Nephron (organoid): Measurements from ENCODE around the gene MICAL2.

Source experiments
- H3K27ac Mint-ChIP-seq, 3 experiments: 2 replicates each; pipeline ENCODE4 v1.8.0; 2020; ENCODE audit warnings: mixed read lengths in 3 of 3, mild to moderate bottlenecking in 2 of 3, moderate library complexity in 1 of 3
- H3K27me3 Mint-ChIP-seq: 2 replicates; pipeline ENCODE4 v1.8.0; 2021; ENCODE audit warnings: low read depth, mild to moderate bottlenecking, moderate library complexity, mixed read lengths
- H3K36me3 Mint-ChIP-seq: 2 replicates; pipeline ENCODE4 v1.8.0; 2020; ENCODE audit warnings: low read depth, mixed read lengths
- H3K4me1 Mint-ChIP-seq: 2 replicates; pipeline ENCODE4 v1.8.0; 2020; ENCODE audit warnings: mixed read lengths
- H3K4me3 Mint-ChIP-seq, 3 experiments: 2 replicates each; pipeline ENCODE4 v1.8.0; 2020; ENCODE audit warnings: mild to moderate bottlenecking in 3 of 3, mixed read lengths in 3 of 3, moderate library complexity in 2 of 3
- H3K9me3 Mint-ChIP-seq: 2 replicates; pipeline ENCODE4 v1.8.0; 2020; ENCODE audit warnings: mixed read lengths
- CTCF ChIP-seq, 3 experiments: fragments of 200-600 bp; sonication (generic); IDR thresholded peaks; one replicate each; pipeline ENCODE4 v1.5.0; 2021; ENCODE audit warnings: antibody characterized with exemption in 3 of 3; ENCODE audit not compliant: unreplicated experiment in 3 of 3

Gene MICAL2

DNA sequence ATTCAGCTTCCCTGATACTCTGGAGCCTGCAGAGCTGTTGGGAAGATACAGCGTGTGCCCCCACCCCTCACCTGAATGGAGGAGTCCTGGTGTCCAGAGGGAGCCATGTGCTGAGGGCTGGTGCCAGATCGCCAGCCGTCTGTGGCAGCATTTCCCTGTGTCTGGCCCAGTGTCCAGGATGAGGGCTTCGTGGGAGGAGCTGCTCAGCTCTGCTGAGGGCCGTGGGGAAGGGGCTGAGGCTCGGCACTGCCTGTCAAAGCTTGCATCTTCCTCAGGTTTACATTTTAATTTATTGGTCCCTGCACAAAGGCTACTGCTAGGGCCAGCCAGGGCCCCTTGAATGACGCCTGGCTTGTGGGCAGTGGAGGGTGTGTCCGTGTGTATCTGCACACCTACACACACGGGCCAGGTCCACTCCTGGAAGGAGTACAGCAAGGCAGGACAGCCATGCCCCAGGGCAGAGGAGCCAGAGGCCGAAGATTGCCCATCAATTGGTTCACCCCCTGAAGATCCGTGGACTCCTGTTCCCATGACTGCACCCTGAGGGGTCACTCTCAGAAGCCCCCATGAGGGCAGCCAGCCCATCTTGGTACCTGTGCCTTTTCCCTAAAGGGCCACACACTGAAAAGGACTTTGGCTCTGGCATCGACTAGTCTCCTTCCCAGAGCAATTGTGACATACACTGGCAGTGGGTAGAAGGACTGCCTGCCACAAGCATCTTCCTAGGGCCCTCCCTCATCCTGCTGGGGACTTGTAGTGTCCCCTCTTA, 159.2 kb downstream of the MICAL2 start:
- H3K27me3 Mint-ChIP-seq = peaks cover 18% of the 10 kb centered on the region
- H3K9me3 Mint-ChIP-seq = no peaks in the 10 kb centered on the region
- no peak for TF ChIP-seq CTCF (IDR thresholded peaks at IDR 0.05; ENCODE audit: unreplicated experiment in 3 of 3)
- H3K4me3 Mint-ChIP-seq = no peak overlapping the region
- H3K36me3 Mint-ChIP-seq = no peaks in the 10 kb centered on the region
- H3K4me1 Mint-ChIP-seq = peaks cover 29% of the 10 kb centered on the region
- peak overlapping the region; percentile 90 to 95 (median 95) for H3K27ac Mint-ChIP-seq

DNA sequence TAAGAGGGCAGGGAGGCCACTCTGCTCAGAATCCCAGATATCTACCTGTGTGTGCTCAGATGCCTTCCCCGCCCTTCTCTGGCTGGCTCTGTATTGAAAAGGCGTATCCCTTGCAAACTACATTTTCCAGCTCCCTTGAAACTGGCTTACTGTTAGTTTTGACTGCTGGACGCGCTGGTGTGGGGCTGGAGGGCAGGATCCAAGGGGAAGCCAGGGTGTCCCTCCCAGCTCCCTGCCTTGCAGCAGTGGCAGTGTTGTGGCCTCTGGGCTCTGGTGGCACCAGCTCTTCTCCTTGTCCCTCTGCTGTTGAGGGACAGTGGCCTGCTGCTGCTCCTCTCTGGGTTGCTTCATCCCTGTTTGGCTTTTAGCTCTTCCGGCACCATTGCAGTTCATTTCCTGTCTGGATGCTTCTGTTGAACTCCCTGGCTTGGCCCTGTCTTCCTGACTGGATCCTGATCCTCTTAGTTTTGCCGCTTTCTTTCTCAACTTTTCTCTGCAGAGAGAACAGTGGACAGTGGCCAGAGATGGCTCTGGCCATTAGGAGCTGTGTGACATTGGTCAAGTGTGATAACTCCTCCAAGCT, 159.9 kb downstream of the MICAL2 start:
- H3K27ac Mint-ChIP-seq = peak overlapping the region in 2 of 3 experiments; percentile 86 to 95
- H3K4me3 Mint-ChIP-seq = no peak overlapping the region
- peaks cover 18% of the 10 kb centered on the region for H3K27me3 Mint-ChIP-seq
- TF ChIP-seq CTCF (IDR thresholded peaks at IDR 0.05; ENCODE audit: unreplicated experiment in 3 of 3) = no peak
- H3K36me3 Mint-ChIP-seq = no peaks in the 10 kb centered on the region
- H3K4me1 Mint-ChIP-seq = peaks cover 29% of the 10 kb centered on the region
- no peaks in the 10 kb centered on the region for H3K9me3 Mint-ChIP-seq

DNA sequence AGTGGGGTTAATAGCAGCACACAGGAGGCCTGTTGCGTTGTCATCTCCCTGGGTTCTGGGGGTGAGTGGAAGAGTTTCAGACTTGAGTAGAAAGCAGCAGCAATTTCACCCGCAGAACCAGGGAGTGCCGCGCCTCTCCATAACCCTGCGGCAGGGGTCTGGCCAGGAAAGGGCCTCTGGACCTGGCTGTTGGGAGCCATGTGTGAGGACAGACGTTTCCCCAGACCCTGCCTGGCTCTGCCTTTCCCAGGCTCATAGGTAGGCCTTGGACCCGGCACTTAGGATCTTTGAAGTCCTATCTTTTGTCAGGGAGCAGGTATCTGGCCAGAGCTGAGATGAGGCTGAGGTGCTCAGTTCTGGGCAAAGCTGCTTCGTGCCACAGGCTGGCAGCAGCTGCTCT, 160.4 kb downstream of the MICAL2 start:
- H3K9me3 Mint-ChIP-seq = no peaks in the 10 kb centered on the region
- no peak for TF ChIP-seq CTCF (IDR thresholded peaks at IDR 0.05; ENCODE audit: unreplicated experiment in 3 of 3)

DNA sequence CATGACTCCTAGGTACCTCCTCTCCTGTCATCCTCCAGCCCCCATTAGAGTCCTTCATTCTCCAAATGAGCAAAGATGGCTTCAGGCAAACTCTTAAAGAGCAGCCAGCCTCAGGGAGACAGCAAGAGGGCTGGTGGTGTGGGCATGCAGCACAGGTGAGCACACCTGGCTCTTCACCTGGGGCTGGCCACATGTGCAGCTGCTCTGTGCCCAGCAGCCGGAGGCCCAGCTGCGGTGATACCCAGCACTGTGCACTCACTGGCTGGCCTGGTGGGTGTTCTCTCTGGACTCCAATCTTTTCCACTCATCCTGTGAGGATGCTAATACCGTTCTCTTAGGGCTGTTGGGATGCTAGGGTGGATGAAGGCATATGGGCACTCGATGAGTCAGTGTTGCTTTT, 160.9 kb downstream of the MICAL2 start:
- peak overlapping the region in 1 of 3 experiments; percentile 67 for H3K27ac Mint-ChIP-seq
- H3K27me3 Mint-ChIP-seq = peaks cover 18% of the 10 kb centered on the region
- no peaks in the 10 kb centered on the region for H3K36me3 Mint-ChIP-seq
- no peaks in the 10 kb centered on the region for H3K9me3 Mint-ChIP-seq
- peaks cover 27% of the 10 kb centered on the region for H3K4me1 Mint-ChIP-seq
- no peak overlapping the region for H3K4me3 Mint-ChIP-seq
- no peak for TF ChIP-seq CTCF (IDR thresholded peaks at IDR 0.05; ENCODE audit: unreplicated experiment in 3 of 3)

More for the DNA sequence above, 160.4 kb downstream of the MICAL2 start:
- no peaks in the 10 kb centered on the region for H3K36me3 Mint-ChIP-seq
- H3K4me3 Mint-ChIP-seq = no peak overlapping the region
- H3K4me1 Mint-ChIP-seq = peaks cover 29% of the 10 kb centered on the region
- H3K27me3 Mint-ChIP-seq = peaks cover 18% of the 10 kb centered on the region
- H3K27ac Mint-ChIP-seq = peak overlapping the region in 2 of 3 experiments; percentile 86 to 95

DNA sequence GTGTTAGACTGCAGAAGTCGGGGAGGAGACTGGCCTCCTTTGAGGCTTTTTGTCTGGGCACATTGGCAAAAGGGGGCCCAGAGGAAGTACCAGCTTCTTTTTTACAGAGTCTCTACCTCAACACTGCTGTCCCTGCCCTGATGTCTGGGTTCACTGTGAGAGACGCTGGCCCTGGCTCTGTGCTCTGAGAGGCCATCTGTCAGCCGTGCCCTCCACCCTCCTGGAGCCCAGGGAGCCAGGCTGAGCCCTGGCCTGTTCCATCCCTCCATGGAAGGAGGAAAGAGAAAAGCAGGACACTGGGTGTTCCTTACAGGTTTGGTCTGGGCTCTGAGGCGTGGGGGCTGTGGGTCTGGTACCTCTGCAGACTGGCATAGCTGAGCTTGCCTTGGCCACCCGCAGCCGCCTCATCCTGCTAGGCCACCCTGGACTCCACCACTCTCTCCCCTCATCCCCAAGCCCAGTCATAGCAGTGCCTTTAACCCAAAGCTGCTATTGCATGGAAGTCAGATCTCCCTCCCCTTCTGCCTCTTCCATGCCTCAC, 161.5 kb downstream of the MICAL2 start:
- TF ChIP-seq CTCF (IDR thresholded peaks at IDR 0.05; ENCODE audit: unreplicated experiment in 3 of 3) = no peak
- no peak overlapping the region for H3K27ac Mint-ChIP-seq

More for the DNA sequence above, 161.5 kb downstream of the MICAL2 start:
- H3K27me3 Mint-ChIP-seq = peaks cover 14% of the 10 kb centered on the region
- H3K9me3 Mint-ChIP-seq = no peaks in the 10 kb centered on the region
- H3K4me1 Mint-ChIP-seq = peaks cover 23% of the 10 kb centered on the region
- H3K36me3 Mint-ChIP-seq = no peaks in the 10 kb centered on the region
- no peak overlapping the region for H3K4me3 Mint-ChIP-seq
